PC-9 (cell line): Measurements from ENCODE around the gene LRRC8D.

Source experiments
- EZH2 ChIP-seq: fragments of 200-600 bp; sonication (generic); IDR thresholded peaks from 2 replicates; pipeline ENCODE4 v1.8.0; 2017; ENCODE audit warnings: antibody characterized with exemption, low read depth
- TF ChIP-seq, protein P1 (sequence below): fragments of 200-600 bp; sonication (generic); conservative IDR thresholded peaks from 2 replicates; pipeline ENCODE4 v1.6.1; 2017; ENCODE audit warnings: mixed run types, antibody characterized with exemption, mild to moderate bottlenecking, moderate library complexity

DNA sequence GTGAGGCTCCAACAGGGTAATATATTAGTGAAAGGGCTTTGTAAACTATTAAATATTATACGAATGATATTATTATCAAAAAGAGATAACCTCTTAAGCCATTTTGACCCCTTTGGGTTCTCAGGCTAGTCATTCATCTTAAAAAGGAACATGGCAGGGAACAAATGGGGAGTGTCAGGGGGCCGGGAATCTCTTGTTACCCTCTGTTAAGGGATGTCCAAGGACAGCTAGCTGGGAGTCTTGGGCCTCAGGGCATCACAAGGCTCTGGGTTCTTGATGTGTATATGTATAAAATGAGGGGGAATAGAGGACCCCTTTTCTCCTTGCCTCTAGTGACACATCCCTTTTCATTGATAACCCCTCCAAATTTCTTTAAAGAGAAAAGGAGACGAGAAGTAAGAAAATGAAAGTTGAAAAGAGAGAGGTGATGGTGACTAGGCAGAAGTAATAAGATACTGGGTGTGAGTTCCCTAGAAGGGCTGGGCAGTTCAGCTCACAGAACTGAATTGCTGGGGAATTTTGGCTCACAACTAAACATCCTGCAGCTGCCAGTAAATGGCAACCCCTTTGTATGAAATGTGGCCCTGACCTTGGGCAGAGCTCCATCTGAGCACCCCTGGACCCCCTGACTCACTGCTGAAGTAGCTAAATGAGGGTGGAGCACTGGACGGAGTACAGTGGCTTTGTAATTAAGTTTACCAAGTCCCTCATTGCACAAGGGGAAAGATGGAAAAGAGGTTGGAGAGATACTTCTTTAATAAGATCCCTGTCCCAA, 154.1 kb downstream of the LRRC8D start:
- TF ChIP-seq, protein P1, sequence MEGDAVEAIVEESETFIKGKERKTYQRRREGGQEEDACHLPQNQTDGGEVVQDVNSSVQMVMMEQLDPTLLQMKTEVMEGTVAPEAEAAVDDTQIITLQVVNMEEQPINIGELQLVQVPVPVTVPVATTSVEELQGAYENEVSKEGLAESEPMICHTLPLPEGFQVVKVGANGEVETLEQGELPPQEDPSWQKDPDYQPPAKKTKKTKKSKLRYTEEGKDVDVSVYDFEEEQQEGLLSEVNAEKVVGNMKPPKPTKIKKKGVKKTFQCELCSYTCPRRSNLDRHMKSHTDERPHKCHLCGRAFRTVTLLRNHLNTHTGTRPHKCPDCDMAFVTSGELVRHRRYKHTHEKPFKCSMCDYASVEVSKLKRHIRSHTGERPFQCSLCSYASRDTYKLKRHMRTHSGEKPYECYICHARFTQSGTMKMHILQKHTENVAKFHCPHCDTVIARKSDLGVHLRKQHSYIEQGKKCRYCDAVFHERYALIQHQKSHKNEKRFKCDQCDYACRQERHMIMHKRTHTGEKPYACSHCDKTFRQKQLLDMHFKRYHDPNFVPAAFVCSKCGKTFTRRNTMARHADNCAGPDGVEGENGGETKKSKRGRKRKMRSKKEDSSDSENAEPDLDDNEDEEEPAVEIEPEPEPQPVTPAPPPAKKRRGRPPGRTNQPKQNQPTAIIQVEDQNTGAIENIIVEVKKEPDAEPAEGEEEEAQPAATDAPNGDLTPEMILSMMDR, result 0 out of 2 replicates have a peak, but pooled peaks have one; percentile 21
- no peak for TF ChIP-seq EZH2
